GM18907 (cell line): ENCODE results near the gene CHP2.

Experiments
- ATAC-seq: cut with Tn5 transposase; IDR thresholded peaks from one replicate; pipeline ENCODE4 v1.9.1; 2021; ENCODE audit warnings: mild to moderate bottlenecking, moderate library complexity; ENCODE audit not compliant: unreplicated experiment

The CHP2 gene

DNA sequence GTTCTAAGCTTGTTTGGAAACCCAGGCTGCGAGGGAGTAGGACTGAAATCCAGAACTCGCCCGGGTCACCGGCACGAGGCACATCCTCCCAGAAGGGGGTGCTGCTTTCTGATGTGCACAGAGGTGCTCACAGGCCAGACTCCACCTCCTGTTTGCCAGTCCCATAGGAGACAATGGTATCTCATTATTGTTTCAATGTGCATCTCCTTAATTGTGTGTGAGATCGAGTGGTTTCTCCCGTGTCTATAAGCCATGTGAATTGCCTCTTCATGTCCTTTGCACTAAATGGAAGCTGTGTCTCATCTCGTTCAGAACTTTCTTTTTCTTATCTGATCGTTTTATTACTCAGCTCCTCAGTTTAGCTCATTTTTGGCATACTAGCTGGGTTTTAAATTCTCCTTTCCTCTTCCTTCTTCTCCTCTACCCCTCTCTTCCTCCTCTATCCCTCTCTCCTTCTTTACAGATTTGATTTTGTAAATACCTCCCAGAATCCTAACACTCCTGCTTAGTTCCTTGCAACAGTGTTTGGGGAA, 48.8 kb downstream of the CHP2 start:
- ATAC-seq = peak; percentile 61

GRCh38 chr16:23807028-23807427, 52.2 kb downstream of the CHP2 start:
- ATAC-seq = no peak
